ENCODE data around the gene TRIM10.
A peak's percentile ranks its signal among the peaks of the same experiment; 100 is the strongest.

GRCh38 chr6:30130887-30131862 is 29.8 kb downstream of the TRIM10 start:
- TF ChIP-seq, protein P1, sequence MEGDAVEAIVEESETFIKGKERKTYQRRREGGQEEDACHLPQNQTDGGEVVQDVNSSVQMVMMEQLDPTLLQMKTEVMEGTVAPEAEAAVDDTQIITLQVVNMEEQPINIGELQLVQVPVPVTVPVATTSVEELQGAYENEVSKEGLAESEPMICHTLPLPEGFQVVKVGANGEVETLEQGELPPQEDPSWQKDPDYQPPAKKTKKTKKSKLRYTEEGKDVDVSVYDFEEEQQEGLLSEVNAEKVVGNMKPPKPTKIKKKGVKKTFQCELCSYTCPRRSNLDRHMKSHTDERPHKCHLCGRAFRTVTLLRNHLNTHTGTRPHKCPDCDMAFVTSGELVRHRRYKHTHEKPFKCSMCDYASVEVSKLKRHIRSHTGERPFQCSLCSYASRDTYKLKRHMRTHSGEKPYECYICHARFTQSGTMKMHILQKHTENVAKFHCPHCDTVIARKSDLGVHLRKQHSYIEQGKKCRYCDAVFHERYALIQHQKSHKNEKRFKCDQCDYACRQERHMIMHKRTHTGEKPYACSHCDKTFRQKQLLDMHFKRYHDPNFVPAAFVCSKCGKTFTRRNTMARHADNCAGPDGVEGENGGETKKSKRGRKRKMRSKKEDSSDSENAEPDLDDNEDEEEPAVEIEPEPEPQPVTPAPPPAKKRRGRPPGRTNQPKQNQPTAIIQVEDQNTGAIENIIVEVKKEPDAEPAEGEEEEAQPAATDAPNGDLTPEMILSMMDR (IDR thresholded peaks at IDR 0.05), result peak; percentile 95 to 99 (median 98)
- no peak for TF ChIP-seq POLR2A (IDR thresholded peaks at IDR 0.05)

All from right lobe of liver (tissue), 4 donors.